Muscle of leg (tissue), 11 donors: ENCODE measurements around the gene BORCS5. TPM values are rescaled to one million over a fixed set of nuclear protein-coding genes. Genes with fewer than 3 reads are reported as not detected.

ENCODE experiments used
- DNase-seq: peaks from one replicate; pipeline ENCODE4 v3.0.0; 2013
- H3K27ac ChIP-seq: one replicate; pipeline ENCODE4 v1.5.1; 2013; ENCODE audit warnings: mild to moderate bottlenecking, low read length, control low read depth
- H3K27me3 ChIP-seq: one replicate; pipeline ENCODE4 v1.6.1; 2013; ENCODE audit warnings: low read length; ENCODE audit not compliant: control insufficient read depth, insufficient read depth
- H3K36me3 ChIP-seq: one replicate; pipeline ENCODE4 v1.6.1; 2013; ENCODE audit warnings: low read length; ENCODE audit not compliant: control insufficient read depth, insufficient read depth
- H3K4me1 ChIP-seq: one replicate; pipeline ENCODE4 v1.6.1; 2013; ENCODE audit warnings: low read length; ENCODE audit not compliant: control insufficient read depth, insufficient read depth
- H3K4me3 ChIP-seq: one replicate; pipeline ENCODE4 v1.5.1; 2013; ENCODE audit warnings: low read length, control low read depth
- H3K9me3 ChIP-seq: replicated peaks from 2 replicates; pipeline ENCODE4 v1.6.1; 2013; ENCODE audit warnings: low read depth, low read length; ENCODE audit not compliant: control insufficient read depth
- WGBS: methylation state at CpG from one replicate; pipeline ENCODE4 v1.1.5; 2013; ENCODE audit warnings: missing lambda C conversion rate; ENCODE audit not compliant: insufficient coverage; 5-methylcytosine and 5-hydroxymethylcytosine counted together
- polyA plus RNA-seq, 8 donors: library from polyadenylated mRNA; unstranded; fragments of 120-200 nt; gene quantifications; one replicate each; pipeline versions ENCODE4 v1.2.1 to v1.2.3, GENCODE V29; 2013; ENCODE audit warnings: inconsistent platforms in 1 of 8, low replicate concordance in 1 of 8; ENCODE audit not compliant: insufficient read length in 8 of 8, insufficient read depth in 1 of 8
- total RNA-seq: library from RNA; stranded (reverse); fragments of 120-200 nt; gene quantifications from one replicate; pipeline ENCODE4 v1.2.4, GENCODE V29; 2013

The BORCS5 gene
- total and polyA plus RNA-seq, 9 donors = 6.7 to 9.2 (median 7.4) TPM

- H3K9me3 ChIP-seq = no peaks in the 10 kb centered on the region
- H3K36me3 ChIP-seq = no peaks in the 10 kb centered on the region
- H3K27me3 ChIP-seq = no peaks in the 10 kb centered on the region
- DNase-seq = no peak
- no peak overlapping the region for H3K27ac ChIP-seq
- WGBS = 87% methylated on average over 3 of the region's 4 CpGs
- H3K4me1 ChIP-seq = peaks cover 13% of the 10 kb centered on the region
- H3K4me3 ChIP-seq = no peak overlapping the region
Measured at GRCh38 chr12:12441843-12442461, 85.1 kb downstream of the BORCS5 start.

DNA sequence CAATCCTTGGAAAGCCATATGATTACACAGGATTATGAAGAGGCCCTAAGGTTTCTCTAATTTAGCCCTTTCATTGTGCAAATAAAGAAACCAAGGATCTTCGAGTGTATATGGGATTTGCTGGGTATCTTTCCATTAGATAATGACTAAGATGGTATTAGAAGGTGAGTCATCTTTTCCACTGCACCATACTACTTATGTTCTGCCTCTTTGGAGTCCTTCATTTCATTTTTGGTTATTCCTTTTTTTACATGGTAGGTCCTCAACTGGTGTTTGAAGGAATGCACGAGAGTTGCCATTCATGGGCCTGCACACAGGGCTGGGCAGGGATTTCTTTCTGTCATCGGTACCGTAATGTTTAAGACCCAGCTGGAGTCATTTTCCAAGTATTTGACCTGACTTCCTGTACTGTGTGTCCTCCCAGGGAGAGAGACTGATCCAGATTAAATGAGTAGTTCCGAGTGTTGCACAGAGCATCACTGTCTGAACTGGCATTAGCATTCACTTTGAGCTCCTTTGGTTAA is 85.7 kb downstream of the BORCS5 start:
- WGBS = 43% methylated on average over 4 of the region's 5 CpGs
- Histone ChIP-seq H3K9me3 (no peaks in the 10 kb centered on the region), H3K36me3 (no peaks in the 10 kb centered on the region), H3K27me3 (no peaks in the 10 kb centered on the region), H3K4me3 (no peak overlapping the region), H3K27ac (peak overlapping the region; percentile 83), H3K4me1 (peaks cover 18% of the 10 kb centered on the region)
- peak; percentile 56 for DNase-seq

DNA sequence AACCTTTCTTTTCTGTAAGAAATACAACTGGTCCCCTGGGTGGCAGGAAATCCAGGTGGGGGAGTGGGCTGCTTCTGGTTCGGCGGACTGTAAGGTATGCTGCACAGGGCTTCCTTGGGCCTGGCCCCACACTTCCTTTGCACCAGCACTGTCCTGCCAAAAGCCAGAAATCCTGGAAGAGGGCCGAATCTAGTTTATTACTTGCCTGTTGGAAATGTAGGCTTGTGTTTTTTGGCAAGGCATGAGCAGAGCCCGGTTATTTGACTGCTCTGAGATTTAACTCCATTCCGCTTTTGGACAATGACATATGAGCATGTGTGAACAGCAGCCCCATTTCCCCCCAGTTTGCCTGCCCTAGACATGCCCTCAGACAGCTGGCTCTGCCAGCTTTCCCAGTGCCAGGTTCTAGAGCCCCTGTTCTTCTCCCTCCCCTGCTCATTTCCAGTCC is 86.6 kb downstream of the BORCS5 start:
- H3K4me1 ChIP-seq = peaks cover 18% of the 10 kb centered on the region
- no peaks in the 10 kb centered on the region for H3K27me3 ChIP-seq
- H3K9me3 ChIP-seq = no peaks in the 10 kb centered on the region
- DNase-seq = peak; percentile 90
- 13% methylated on average over 3 of the region's 5 CpGs for WGBS
- H3K4me3 ChIP-seq = no peak overlapping the region
- peak overlapping the region; percentile 83 for H3K27ac ChIP-seq
- no peaks in the 10 kb centered on the region for H3K36me3 ChIP-seq

GRCh38 chr12:12445165-12445881 is 88.4 kb downstream of the BORCS5 start:
- Histone ChIP-seq H3K4me1 (peaks cover 18% of the 10 kb centered on the region), H3K9me3 (no peaks in the 10 kb centered on the region), H3K4me3 (no peak overlapping the region), H3K36me3 (no peaks in the 10 kb centered on the region), H3K27ac (no peak overlapping the region), H3K27me3 (no peaks in the 10 kb centered on the region)
- no CpG with 5 or more reads among the region's 4 CpGs for WGBS
- no peak for DNase-seq

GRCh38 chr12:12445882-12446181 is 89.0 kb downstream of the BORCS5 start:
- no peaks in the 10 kb centered on the region for H3K36me3 ChIP-seq
- H3K27me3 ChIP-seq = no peaks in the 10 kb centered on the region
- no peaks in the 10 kb centered on the region for H3K9me3 ChIP-seq
- H3K4me3 ChIP-seq = no peak overlapping the region
- no CpG with 5 or more reads among the region's 2 CpGs for WGBS
- no peak for DNase-seq
- H3K27ac ChIP-seq = no peak overlapping the region
- H3K4me1 ChIP-seq = peaks cover 17% of the 10 kb centered on the region

DNA sequence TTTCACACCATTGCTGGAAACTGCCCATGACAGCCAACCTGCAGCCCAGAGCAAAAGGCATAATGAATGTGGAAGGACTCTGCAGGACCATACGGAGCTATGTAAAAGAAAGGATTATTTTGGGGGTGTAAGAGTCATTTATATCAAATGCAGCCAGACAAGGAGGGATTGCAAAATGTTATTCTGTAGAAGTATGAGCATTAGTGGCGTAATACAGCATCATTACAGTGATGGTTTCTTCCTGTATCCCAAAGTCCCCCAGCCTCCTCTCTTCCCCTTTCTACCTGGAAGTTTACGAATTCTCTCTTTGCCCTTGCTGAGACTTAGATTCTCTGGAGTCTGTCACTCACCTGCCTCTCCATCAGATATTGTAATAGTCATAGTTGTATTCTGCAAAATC is 89.9 kb downstream of the BORCS5 start:
- Histone ChIP-seq H3K27me3 (no peaks in the 10 kb centered on the region), H3K36me3 (no peaks in the 10 kb centered on the region), H3K4me3 (no peak overlapping the region), H3K9me3 (no peaks in the 10 kb centered on the region), H3K4me1 (peaks cover 13% of the 10 kb centered on the region), H3K27ac (no peak overlapping the region)
- no peak for DNase-seq
- 50% methylated on average over 1 of the region's 3 CpGs for WGBS

DNA sequence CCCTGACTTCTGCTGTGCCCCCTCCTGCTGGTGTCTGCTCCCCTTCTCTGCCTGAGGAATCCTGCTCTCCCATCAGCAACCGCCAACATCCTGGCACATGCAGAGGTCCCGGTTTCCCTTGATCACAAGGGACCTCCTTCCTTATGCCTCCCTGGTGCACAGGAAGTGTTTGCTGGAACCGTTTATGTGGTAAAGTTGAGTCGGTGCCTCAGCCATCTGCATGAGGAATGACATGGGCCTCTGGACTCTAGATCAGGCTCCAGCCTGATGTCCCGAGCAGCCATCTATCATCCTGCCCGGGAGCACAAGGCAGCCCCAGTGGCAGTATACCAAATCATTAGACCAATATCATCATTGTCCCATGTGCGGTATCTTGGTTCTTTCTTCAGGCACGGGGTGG is 90.4 kb downstream of the BORCS5 start:
- no peaks in the 10 kb centered on the region for H3K27me3 ChIP-seq
- no peak overlapping the region for H3K4me3 ChIP-seq
- H3K9me3 ChIP-seq = no peaks in the 10 kb centered on the region
- no peak overlapping the region for H3K27ac ChIP-seq
- WGBS = no CpG with 5 or more reads among the region's 8 CpGs
- peaks cover 13% of the 10 kb centered on the region for H3K4me1 ChIP-seq
- DNase-seq = no peak
- H3K36me3 ChIP-seq = no peaks in the 10 kb centered on the region

DNA sequence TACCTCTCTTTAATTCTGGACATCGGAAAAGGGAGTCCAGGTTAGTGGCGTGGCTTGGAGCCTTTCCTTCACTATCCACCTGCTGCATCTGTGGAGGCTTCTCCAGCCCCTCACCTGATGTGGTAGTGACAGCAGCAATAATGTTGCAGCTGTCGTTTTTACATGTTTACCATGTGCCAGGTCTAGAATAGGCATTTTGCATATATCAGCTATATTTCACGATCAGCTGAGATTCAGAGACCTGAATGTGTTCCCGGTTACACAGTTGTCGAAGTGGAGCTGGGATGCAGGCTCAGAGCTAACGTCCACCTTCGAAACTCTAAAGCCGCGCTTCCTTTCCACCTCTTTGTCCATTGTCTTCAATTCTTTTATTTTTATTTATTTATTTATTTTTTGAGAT is 91.0 kb downstream of the BORCS5 start:
- no peak overlapping the region for H3K4me3 ChIP-seq
- no peaks in the 10 kb centered on the region for H3K27me3 ChIP-seq
- H3K9me3 ChIP-seq = no peaks in the 10 kb centered on the region
- 92% methylated on average over 2 of the region's 10 CpGs for WGBS
- H3K4me1 ChIP-seq = peaks cover 13% of the 10 kb centered on the region
- H3K36me3 ChIP-seq = no peaks in the 10 kb centered on the region
- DNase-seq = no peak
- H3K27ac ChIP-seq = no peak overlapping the region

- H3K36me3 ChIP-seq = no peaks in the 10 kb centered on the region
- no peak for DNase-seq
- H3K27ac ChIP-seq = no peak overlapping the region
- 86% methylated on average over 10 of the region's 13 CpGs for WGBS
- H3K9me3 ChIP-seq = no peaks in the 10 kb centered on the region
- no peaks in the 10 kb centered on the region for H3K27me3 ChIP-seq
- peaks cover 5% of the 10 kb centered on the region for H3K4me1 ChIP-seq
- no peak overlapping the region for H3K4me3 ChIP-seq
Measured at GRCh38 chr12:12449533-12450025, 92.7 kb downstream of the BORCS5 start.

DNA sequence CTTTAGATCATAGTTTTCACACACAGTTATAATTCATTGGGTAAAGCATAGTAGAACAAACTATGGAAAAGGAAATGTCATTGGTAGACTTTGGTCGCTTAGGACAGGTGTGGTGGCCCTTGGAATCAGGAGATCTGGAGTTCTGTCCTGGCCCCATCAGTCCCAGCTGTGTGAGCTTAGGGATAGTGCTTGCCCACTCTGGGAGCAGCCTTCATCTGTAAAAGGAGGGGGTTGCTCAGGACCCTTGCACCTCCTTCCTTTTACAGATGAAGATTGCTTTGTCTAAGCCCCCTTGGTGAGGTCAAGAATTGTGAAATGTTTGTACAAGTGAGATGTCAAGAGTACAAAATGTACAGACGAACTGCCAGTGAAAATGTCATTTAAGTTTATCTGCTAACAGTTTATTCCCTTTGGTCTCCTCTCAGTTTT is 93.2 kb downstream of the BORCS5 start:
- Histone ChIP-seq H3K4me3 (no peak overlapping the region), H3K36me3 (no peaks in the 10 kb centered on the region), H3K9me3 (no peaks in the 10 kb centered on the region), H3K27me3 (no peaks in the 10 kb centered on the region), H3K27ac (no peak overlapping the region), H3K4me1 (peaks cover 5% of the 10 kb centered on the region)
- DNase-seq = no peak
- WGBS = no CpG with 5 or more reads among the region's 2 CpGs
